BLaER1 treated with 17β-estradiol and CSF1 and Interleukin-3, amounts not matched to agents 10 nM and 100 nM (cell line): ENCODE measurements around the gene NGEF.

Source experiments
- H3K27ac ChIP-seq, 11 experiments: shearing (Covaris generic); formaldehyde crosslinking; 2 replicates each; pipeline ENCODE4 v1.8.1; 2022
- H3K27me3 ChIP-seq, 11 experiments: shearing (Covaris generic); formaldehyde crosslinking; 2 replicates each; pipeline ENCODE4 v1.8.1; 2022
- H3K36me3 ChIP-seq, 11 experiments: shearing (Covaris generic); formaldehyde crosslinking; 2 replicates each; pipeline ENCODE4 v1.8.1; 2022
- H3K4me1 ChIP-seq, 10 experiments: shearing (Covaris generic); formaldehyde crosslinking; 2 replicates each; pipeline ENCODE4 v1.8.1; 2022
- H3K4me2 ChIP-seq, 11 experiments: shearing (Covaris generic); formaldehyde crosslinking; 2 replicates each; pipeline ENCODE4 v1.8.1; 2022
- H3K4me3 ChIP-seq, 10 experiments: shearing (Covaris generic); formaldehyde crosslinking; 2 replicates each; pipeline ENCODE4 v1.8.1; 2022
- H3K9ac ChIP-seq, 11 experiments: shearing (Covaris generic); formaldehyde crosslinking; 2 replicates each; pipeline ENCODE4 v1.8.1; 2022
- H3K9me3 ChIP-seq, 11 experiments: shearing (Covaris generic); formaldehyde crosslinking; replicated peaks in 1 of 11; 2 replicates each; pipeline ENCODE4 v1.8.1; 2022
- H4K20me1 ChIP-seq, 11 experiments: shearing (Covaris generic); formaldehyde crosslinking; 2 replicates each; pipeline ENCODE4 v1.8.1; 2022
- Cebpa-rat ChIP-seq, 11 experiments: shearing (Covaris generic); IDR thresholded peaks; 2 replicates each; pipeline ENCODE4 v1.8.1; 2022

The NGEF gene

GRCh38 chr2:232998666-232998985 lies 14.4 kb downstream of the NGEF start:
- Histone ChIP-seq H3K27ac (no peak overlapping the region), H3K36me3 (no peaks in the 10 kb centered on the region), H3K4me1 (peaks cover 0 to 8% (median 0%) of the 10 kb centered on the region in 10 experiments; a peak in 8 of 20 replicates), H3K9ac (no peak overlapping the region), H3K9me3 (peaks cover 0 to 4% (median 0%) of the 10 kb centered on the region in 11 experiments; a peak in 1 of 22 replicates), H3K4me3 (no peak overlapping the region), H3K4me2 (no peak overlapping the region), H3K27me3 (no peaks in the 10 kb centered on the region), H4K20me1 (no peaks in the 10 kb centered on the region)
- TF ChIP-seq Cebpa-rat (IDR thresholded peaks at IDR 0.05) = no peak

- Histone ChIP-seq H3K9me3 (peaks cover 0 to 6% (median 0%) of the 10 kb centered on the region in 11 experiments; a peak in 1 of 22 replicates), H3K36me3 (no peaks in the 10 kb centered on the region), H3K9ac (no peak overlapping the region), H3K27me3 (no peaks in the 10 kb centered on the region), H4K20me1 (no peaks in the 10 kb centered on the region), H3K27ac (no peak overlapping the region), H3K4me1 (peaks cover 0 to 6% (median 0%) of the 10 kb centered on the region in 10 experiments; a peak in 8 of 20 replicates), H3K4me3 (no peak overlapping the region), H3K4me2 (no peak overlapping the region)
- no peak for TF ChIP-seq Cebpa-rat (IDR thresholded peaks at IDR 0.05)
Observed at GRCh38 chr2:232997749-232998665, 15.0 kb downstream of the NGEF start.

GRCh38 chr2:232994446-232994845 lies 18.6 kb downstream of the NGEF start:
- Histone ChIP-seq H3K9me3 (peaks cover 0 to 7% (median 0%) of the 10 kb centered on the region in 11 experiments; a peak in 2 of 22 replicates), H3K4me2 (no peak overlapping the region), H3K9ac (no peak overlapping the region), H3K4me1 (no peaks in the 10 kb centered on the region; a peak in 1 of 20 replicates), H3K27ac (no peak overlapping the region), H4K20me1 (no peaks in the 10 kb centered on the region), H3K36me3 (no peaks in the 10 kb centered on the region), H3K4me3 (no peak overlapping the region), H3K27me3 (no peaks in the 10 kb centered on the region)
- TF ChIP-seq Cebpa-rat (IDR thresholded peaks at IDR 0.05) = no peak

GRCh38 chr2:232993231-232993821 lies 19.7 kb downstream of the NGEF start:
- H3K27me3 ChIP-seq = no peaks in the 10 kb centered on the region
- no peaks in the 10 kb centered on the region for H3K36me3 ChIP-seq
- H3K9ac ChIP-seq = no peak overlapping the region
- no peaks in the 10 kb centered on the region for H4K20me1 ChIP-seq
- no peak overlapping the region for H3K27ac ChIP-seq
- no peak overlapping the region for H3K4me2 ChIP-seq
- peaks cover 0 to 7% (median 0%) of the 10 kb centered on the region in 11 experiments; a peak in 2 of 22 replicates for H3K9me3 ChIP-seq
- no peak for TF ChIP-seq Cebpa-rat (IDR thresholded peaks at IDR 0.05)
- H3K4me3 ChIP-seq = no peak overlapping the region
- H3K4me1 ChIP-seq = peaks cover 0 to 4% (median 0%) of the 10 kb centered on the region in 10 experiments; a peak in 4 of 20 replicates

- Histone ChIP-seq H3K27ac (no peak overlapping the region), H3K4me3 (no peak overlapping the region), H3K9me3 (peaks cover 0 to 12% (median 7%) of the 10 kb centered on the region in 11 experiments; a peak in 15 of 22 replicates), H4K20me1 (no peaks in the 10 kb centered on the region), H3K4me2 (no peak overlapping the region), H3K27me3 (no peaks in the 10 kb centered on the region), H3K36me3 (no peaks in the 10 kb centered on the region), H3K9ac (no peak overlapping the region), H3K4me1 (peaks cover 0 to 25% (median 5%) of the 10 kb centered on the region in 10 experiments; a peak in 8 of 20 replicates)
- TF ChIP-seq Cebpa-rat (IDR thresholded peaks at IDR 0.05) = no peak
Observed at GRCh38 chr2:232986155-232986554, 26.9 kb downstream of the NGEF start.

- Histone ChIP-seq H3K27ac (no peak overlapping the region), H4K20me1 (no peaks in the 10 kb centered on the region)
Observed at GRCh38 chr2:232984451-232985207, 28.4 kb downstream of the NGEF start.

GRCh38 chr2:232983669-232984140 lies 29.4 kb downstream of the NGEF start:
- H3K4me3 ChIP-seq = no peak overlapping the region
- TF ChIP-seq Cebpa-rat (IDR thresholded peaks at IDR 0.05) = no peak
- H3K27ac ChIP-seq = no peak overlapping the region
- H3K9me3 ChIP-seq = peaks cover 0 to 12% (median 7%) of the 10 kb centered on the region in 11 experiments; a peak in 15 of 22 replicates
- H3K4me1 ChIP-seq = peaks cover 15 to 46% (median 29%) of the 10 kb centered on the region in 10 experiments; a peak in 19 of 20 replicates
- H3K9ac ChIP-seq = no peak overlapping the region
- no peaks in the 10 kb centered on the region for H4K20me1 ChIP-seq
- peak overlapping the region in 2 of 11 experiments; percentile 24 to 40; a peak in 4 of 22 replicates for H3K4me2 ChIP-seq
- no peaks in the 10 kb centered on the region for H3K36me3 ChIP-seq
- no peaks in the 10 kb centered on the region for H3K27me3 ChIP-seq

More at GRCh38 chr2:232984451-232985207, 28.4 kb downstream of the NGEF start:
- TF ChIP-seq Cebpa-rat (IDR thresholded peaks at IDR 0.05) = no peak
- peaks cover 0 to 12% (median 7%) of the 10 kb centered on the region in 11 experiments; a peak in 15 of 22 replicates for H3K9me3 ChIP-seq
- no peaks in the 10 kb centered on the region for H3K27me3 ChIP-seq
- H3K9ac ChIP-seq = no peak overlapping the region
- H3K4me3 ChIP-seq = no peak overlapping the region
- H3K4me1 ChIP-seq = peaks cover 5 to 36% (median 20%) of the 10 kb centered on the region in 10 experiments; a peak in 17 of 20 replicates
- no peaks in the 10 kb centered on the region for H3K36me3 ChIP-seq
- H3K4me2 ChIP-seq = peak overlapping the region in 2 of 11 experiments; percentile 24 to 40; a peak in 3 of 22 replicates

GRCh38 chr2:232982926-232983668 lies 30.0 kb downstream of the NGEF start:
- Histone ChIP-seq H3K4me2 (peak overlapping the region in 3 of 11 experiments; percentile 5 to 40 (median 14); a peak in 1 of 22 replicates), H3K4me1 (peaks cover 18 to 49% (median 33%) of the 10 kb centered on the region in 10 experiments; a peak in 19 of 20 replicates)
- no peak for TF ChIP-seq Cebpa-rat (IDR thresholded peaks at IDR 0.05)

More at GRCh38 chr2:232982926-232983668, 30.0 kb downstream of the NGEF start:
- Histone ChIP-seq H3K9ac (no peak overlapping the region), H3K9me3 (peaks cover 0 to 12% (median 7%) of the 10 kb centered on the region in 11 experiments; a peak in 15 of 22 replicates), H3K36me3 (no peaks in the 10 kb centered on the region), H4K20me1 (no peaks in the 10 kb centered on the region), H3K27me3 (no peaks in the 10 kb centered on the region), H3K27ac (no peak overlapping the region), H3K4me3 (no peak overlapping the region)
